HG02588 (cell line): ENCODE measurements around the gene CDK5RAP2.

Source experiments
- ATAC-seq: cut with Tn5 transposase; IDR thresholded peaks from one replicate; pipeline ENCODE4 v1.9.1; 2021; ENCODE audit warnings: mild to moderate bottlenecking, moderate library complexity; ENCODE audit not compliant: unreplicated experiment

Gene CDK5RAP2

GRCh38 chr9:120440791-120441190 is 139.2 kb downstream of the CDK5RAP2 start:
- no peak for ATAC-seq

GRCh38 chr9:120439926-120440325 is 140.0 kb downstream of the CDK5RAP2 start:
- ATAC-seq: no peak

GRCh38 chr9:120438836-120439546 is 141.0 kb downstream of the CDK5RAP2 start:
- no peak for ATAC-seq

GRCh38 chr9:120438111-120438510 is 141.9 kb downstream of the CDK5RAP2 start:
- no peak for ATAC-seq

DNA sequence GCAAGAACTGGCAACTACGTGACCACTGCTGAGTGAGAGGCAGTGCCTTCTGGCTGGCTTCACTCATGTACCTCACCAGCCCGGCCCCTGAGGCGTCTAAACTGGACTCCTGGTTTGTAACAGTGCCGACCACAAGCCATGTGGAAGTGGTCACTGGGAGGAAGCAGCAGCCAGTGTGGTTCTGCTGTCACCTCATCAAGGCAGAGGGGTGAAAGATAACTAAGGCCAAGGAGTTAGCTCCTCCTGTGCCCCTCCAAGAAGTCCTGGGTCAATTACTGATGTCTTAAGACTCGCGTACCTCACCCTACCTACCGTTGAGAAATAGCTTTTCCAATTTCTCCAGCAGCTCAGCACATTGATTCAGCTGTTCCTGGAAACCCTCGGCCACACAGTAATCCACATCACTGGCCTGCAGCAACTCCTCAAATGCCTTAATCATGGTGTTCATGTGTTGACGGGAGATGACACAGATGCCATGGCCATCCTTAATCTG is 142.9 kb downstream of the CDK5RAP2 start:
- no peak for ATAC-seq

GRCh38 chr9:120436446-120436845 is 143.5 kb downstream of the CDK5RAP2 start:
- ATAC-seq: no peak

DNA sequence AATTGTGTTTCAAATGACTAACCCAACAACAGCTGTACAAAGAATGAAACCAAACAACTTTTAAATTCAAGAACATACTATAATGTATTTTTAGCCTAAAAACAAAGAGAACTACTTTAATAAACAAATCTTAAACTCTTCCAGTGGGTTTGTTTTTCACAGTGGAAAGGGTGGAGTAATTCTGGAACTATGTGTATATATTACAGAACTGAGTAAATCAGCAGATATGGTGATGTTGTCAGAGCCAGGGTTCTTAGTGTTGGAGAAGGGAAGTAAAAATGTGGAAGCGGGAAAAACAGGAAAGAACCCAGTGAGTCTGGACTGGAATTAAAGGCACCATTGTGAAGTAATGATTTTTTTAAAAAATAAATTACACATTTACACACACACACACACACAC is 144.9 kb downstream of the CDK5RAP2 start:
- ATAC-seq: no peak

DNA sequence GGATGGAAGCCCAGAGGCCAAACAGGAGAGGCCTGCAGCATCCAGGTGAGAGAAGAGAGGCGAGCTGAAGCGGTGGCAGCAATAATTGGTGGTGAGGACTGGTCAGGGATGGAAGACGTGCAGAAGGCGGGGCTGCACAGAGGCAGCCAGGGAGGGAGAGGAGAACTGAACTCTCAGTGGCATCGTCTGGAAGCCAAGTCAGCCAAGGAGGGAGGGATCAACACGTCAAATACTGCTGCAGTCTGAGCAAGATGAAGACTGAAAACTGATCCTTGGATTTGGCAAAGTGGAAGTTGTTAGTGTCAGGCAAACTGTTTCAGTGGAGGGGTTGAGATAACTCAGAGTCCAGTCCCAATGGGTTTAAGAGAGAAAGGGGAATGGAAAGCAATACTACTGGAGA is 145.4 kb downstream of the CDK5RAP2 start:
- ATAC-seq: no peak

- ATAC-seq: no peak
Observed at GRCh38 chr9:120433701-120434100, 146.3 kb downstream of the CDK5RAP2 start.

GRCh38 chr9:120432600-120432999 is 147.4 kb downstream of the CDK5RAP2 start:
- no peak for ATAC-seq

DNA sequence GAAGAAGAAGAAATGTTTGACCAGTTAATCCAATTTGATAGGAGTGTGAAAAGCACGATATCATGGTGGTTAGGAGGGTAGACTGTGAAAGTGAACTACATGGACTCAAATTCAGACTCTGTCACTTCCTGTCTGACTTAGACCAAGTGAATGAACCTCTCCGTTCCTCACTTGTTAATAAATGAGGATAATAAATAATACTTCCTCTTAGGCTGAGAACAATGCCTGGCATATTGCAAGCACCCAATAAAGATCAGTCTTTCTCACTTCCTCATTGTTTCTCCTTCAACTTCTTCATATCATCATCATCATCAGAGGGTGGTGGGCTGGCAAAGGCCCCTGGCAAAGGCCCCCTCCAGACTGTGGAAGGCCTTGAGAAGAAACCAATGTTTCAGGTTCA is 148.7 kb downstream of the CDK5RAP2 start:
- ATAC-seq: no peak

- ATAC-seq: no peak
Observed at GRCh38 chr9:120424248-120424647, 155.7 kb downstream of the CDK5RAP2 start.

GRCh38 chr9:120423812-120424211 is 156.2 kb downstream of the CDK5RAP2 start:
- no peak for ATAC-seq

GRCh38 chr9:120421977-120422376 is 158.0 kb downstream of the CDK5RAP2 start:
- no peak for ATAC-seq

- ATAC-seq: no peak
Observed at GRCh38 chr9:120418315-120418714, 161.7 kb downstream of the CDK5RAP2 start.

- ATAC-seq: no peak
Observed at GRCh38 chr9:120416781-120417427, 163.1 kb downstream of the CDK5RAP2 start.

DNA sequence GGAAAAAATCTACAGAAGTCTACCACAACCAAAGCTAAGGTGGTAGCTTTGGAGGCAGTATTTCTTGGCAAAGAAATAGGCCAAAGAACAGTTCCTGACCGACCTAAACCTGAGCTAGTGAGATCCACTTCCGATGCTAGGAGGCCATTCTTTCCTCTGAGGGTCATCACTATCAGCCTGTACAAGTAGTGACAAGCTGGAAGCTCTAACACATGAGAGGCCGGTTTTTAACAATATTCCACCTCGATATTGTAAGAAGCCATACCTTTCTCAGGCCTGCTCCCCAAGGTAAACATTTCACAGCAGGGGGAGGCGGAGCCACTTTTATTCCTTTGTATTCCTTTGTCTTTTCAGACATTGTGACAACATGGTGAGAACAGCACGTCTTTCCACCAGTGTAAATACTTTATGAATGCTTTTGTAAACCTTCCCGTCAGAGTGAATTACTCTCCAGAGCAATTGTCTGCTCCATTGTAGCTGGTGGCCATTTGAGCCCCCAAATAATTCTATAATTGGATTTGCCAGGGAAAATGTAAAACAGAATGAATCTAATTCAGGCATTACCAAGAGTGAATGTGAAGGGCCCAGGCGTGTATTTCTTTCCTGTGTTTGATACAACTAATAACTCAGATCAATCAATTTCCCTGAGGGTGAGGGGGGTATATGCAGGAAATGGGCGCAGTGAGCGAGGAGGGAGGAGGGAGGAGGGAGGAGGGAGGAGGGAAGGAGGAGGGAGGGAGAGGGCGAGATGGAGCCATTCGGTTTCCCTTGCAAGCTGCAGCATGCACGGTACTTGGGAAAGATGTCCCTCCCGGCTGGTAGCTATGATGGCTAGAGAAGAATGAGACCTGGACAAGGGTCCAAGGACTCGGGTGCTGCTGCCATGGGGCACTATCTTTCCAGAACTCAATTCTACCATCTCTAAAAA is 166.6 kb downstream of the CDK5RAP2 start:
- ATAC-seq: no peak

- no peak for ATAC-seq
Observed at GRCh38 chr9:120412425-120412951, 167.5 kb downstream of the CDK5RAP2 start.

DNA sequence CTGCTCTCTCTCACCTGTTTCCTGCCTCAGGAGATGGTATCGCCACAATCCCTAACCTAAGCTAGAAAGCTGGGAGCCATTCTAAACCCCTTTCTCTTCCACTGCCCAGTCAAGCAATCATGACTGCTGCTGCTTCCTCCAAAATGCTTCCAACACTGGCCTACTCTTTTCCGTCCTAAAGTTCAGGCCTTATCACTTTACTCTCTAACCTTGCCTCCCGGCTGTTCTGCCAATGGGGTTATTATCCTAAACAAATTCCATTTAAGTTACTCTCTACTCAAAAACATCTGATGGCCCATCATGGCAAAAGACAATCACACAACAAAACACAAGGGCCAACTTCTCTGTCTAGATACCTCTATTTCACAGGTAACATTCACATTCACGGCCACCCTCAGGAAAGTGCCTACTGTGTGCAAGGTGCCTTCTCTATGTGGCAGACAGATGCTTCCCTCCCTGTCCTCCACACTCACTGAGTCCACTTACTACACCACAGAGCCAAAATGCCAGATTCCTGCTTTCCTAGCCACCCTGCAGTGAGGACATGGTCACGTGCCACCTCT is 168.0 kb downstream of the CDK5RAP2 start:
- no peak for ATAC-seq

GRCh38 chr9:120410925-120411501 is 169.0 kb downstream of the CDK5RAP2 start:
- ATAC-seq: no peak
